CD4-positive, alpha-beta memory T cell (primary cell): ENCODE data around the gene NRAS. TPM values are rescaled to one million over a fixed set of nuclear protein-coding genes. Genes with fewer than 3 reads are reported as not detected.
A peak's percentile ranks its signal among the peaks of the same experiment; 100 is the strongest.
"Not testable (repeated sequence)": the region's sequence is repeated elsewhere in the genome, so short reads cannot be mapped to it uniquely, and the experiment has no call there.

Experiments
- CTCF ChIA-PET: fragments of 350-600 bp; sonication (Branson Sonifier 250); formaldehyde crosslinking; loops from one replicate; lab custom pipeline; 2021; ENCODE audit warnings: inconsistent platforms; ENCODE audit not compliant: partially characterized antibody; lab: Charles Lee
- POLR2A ChIA-PET: fragments of 350-600 bp; sonication (Branson Sonifier 250); formaldehyde crosslinking; loops from one replicate; lab custom pipeline; 2021; ENCODE audit not compliant: partially characterized antibody; lab: Charles Lee
- DNase-seq, 5 donors: peaks; one replicate each; pipeline versions ENCODE4 v3.0.0 to v3.0.0-alpha.2; 2020 to 2022; ENCODE audit warnings: mixed read lengths in 1 of 5
- H3K27ac ChIP-seq: one replicate; pipeline ENCODE4 v1.7.0; 2013; ENCODE audit warnings: low read depth, low read length
- H3K27me3 ChIP-seq: 2 replicates; pipeline ENCODE4 v1.7.0; 2013; ENCODE audit warnings: mild to moderate bottlenecking, low read length, moderate library complexity; ENCODE audit not compliant: insufficient read depth
- H3K36me3 ChIP-seq: 2 replicates; pipeline ENCODE4 v1.7.0; 2013; ENCODE audit warnings: mild to moderate bottlenecking, low read length, moderate library complexity; ENCODE audit not compliant: insufficient read depth
- H3K4me1 ChIP-seq: 2 replicates; pipeline ENCODE4 v1.7.0; 2013; ENCODE audit warnings: mild to moderate bottlenecking, low read length, moderate library complexity; ENCODE audit not compliant: insufficient read depth
- H3K4me3 ChIP-seq, 2 donors: one replicate each; pipeline ENCODE4 v1.7.0; 2013; ENCODE audit warnings: low read length in 2 of 2, mild to moderate bottlenecking in 1 of 2
- H3K9me3 ChIP-seq, 2 donors: one replicate each; pipeline ENCODE4 v1.7.0; 2013; ENCODE audit warnings: low read length in 2 of 2, control low read depth in 1 of 2; ENCODE audit not compliant: control insufficient read depth in 1 of 2
- H3K27ac Mint-ChIP-seq, 7 donors: one replicate each; pipeline ENCODE4 v1.8.0; 2020 to 2021; ENCODE audit warnings: mixed read lengths in 7 of 7, mild to moderate bottlenecking in 6 of 7, inconsistent platforms in 3 of 7, moderate library complexity in 3 of 7
- H3K27me3 Mint-ChIP-seq, 2 donors: one replicate each; pipeline ENCODE4 v1.8.0; 2020 to 2021; ENCODE audit warnings: mixed read lengths in 2 of 2
- H3K36me3 Mint-ChIP-seq, 2 donors: one replicate each; pipeline ENCODE4 v1.8.0; 2020 to 2021; ENCODE audit warnings: mixed read lengths in 2 of 2, inconsistent platforms in 1 of 2, mild to moderate bottlenecking in 1 of 2
- H3K4me1 Mint-ChIP-seq, 4 donors: one replicate each; pipeline ENCODE4 v1.8.0; 2020 to 2021; ENCODE audit warnings: mixed read lengths in 4 of 4, mild to moderate bottlenecking in 1 of 4
- H3K4me3 Mint-ChIP-seq, 8 donors: one replicate each; pipeline ENCODE4 v1.8.0; 2020 to 2021; ENCODE audit warnings: mixed read lengths in 8 of 8, mild to moderate bottlenecking in 7 of 8, moderate library complexity in 6 of 8, inconsistent platforms in 3 of 8
- H3K9me3 Mint-ChIP-seq, 8 donors: one replicate each; pipeline ENCODE4 v1.8.0; 2020 to 2021; ENCODE audit warnings: mixed read lengths in 8 of 8, mild to moderate bottlenecking in 5 of 8, inconsistent platforms in 3 of 8, moderate library complexity in 1 of 8
- intact Hi-C: fragments of 100-400 bp; cut with micrococcal nuclease; formaldehyde crosslinking; loops from one replicate; pipeline ENCODE4 v1.15.1; 2023
- polyA plus RNA-seq, 2 donors: library from polyadenylated mRNA; unstranded; fragments of 300-500 nt; fragmentation: Illumina TruSeq; gene quantifications; one replicate each; pipeline ENCODE4 v1.2.3, GENCODE V29; 2021
- total RNA-seq, 2 experiments: library from RNA; stranded (reverse); gene quantifications; one replicate each; pipeline ENCODE4 v1.2.3, GENCODE V29; 2021

Gene NRAS
- total and polyA plus RNA-seq, 4 experiments from 2014 or later, result 18.0 to 29.3 (median 22.1) TPM

DNA sequence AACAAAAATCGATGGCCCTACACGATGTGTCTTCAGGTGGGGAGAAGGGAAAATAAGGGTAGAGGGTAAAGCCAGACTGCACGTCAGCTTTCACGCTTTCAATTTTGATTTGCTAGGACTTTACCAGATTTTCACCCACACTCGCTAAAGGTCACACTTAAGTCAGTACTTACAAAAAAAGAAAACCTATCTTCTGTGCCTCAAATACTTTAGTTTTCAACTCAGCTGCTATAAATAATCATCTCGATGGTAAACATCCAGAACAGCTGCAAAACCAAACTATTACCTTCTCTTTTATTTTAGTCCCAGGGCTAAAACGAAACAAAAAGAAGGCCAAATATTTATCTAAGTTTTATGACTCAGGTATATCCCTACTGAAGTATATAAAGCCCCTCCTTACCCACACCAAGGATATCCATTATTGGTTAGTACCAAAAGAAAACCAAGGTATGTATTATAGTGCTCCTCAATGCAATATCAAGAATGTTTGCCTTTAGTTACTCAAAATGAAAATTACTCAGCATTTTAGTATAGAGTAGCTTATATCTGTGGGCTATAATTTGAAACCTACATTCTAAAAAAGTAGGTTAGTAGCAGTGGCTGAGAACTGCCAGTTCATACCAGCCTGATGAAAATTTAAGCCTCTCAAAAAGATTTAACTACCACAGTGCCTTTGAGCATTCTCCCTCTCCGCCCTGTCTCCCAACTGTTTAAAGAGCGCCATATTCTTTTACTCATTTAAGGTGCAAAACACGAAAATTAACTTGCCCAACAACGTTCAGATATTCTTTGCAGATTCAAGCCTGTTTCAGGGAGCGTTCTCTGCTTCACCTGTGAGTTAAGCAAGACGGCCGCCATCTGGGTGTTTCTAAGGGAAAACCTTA is 39.7 kb upstream of the NRAS start:
- intact Hi-C loops, result loop anchor here (2.0 to 10.0 kb wide), 2 partner anchors 307 to 349 kb away; no protein-coding TSS in a partner anchor
- ChIA-PET POLR2A (interaction anchor here (0.6 to 3.9 kb wide), 6 partner anchors 22 to 812 kb away, joined by 3 to 45 read pairs (median 15); partner anchors contain the start of genes NRAS, SIKE1 and TRIM33), CTCF (interaction anchor here (0.8 to 1.5 kb wide), 3 partner anchors 22 to 173 kb away, joined by 3 read pairs; no protein-coding TSS in a partner anchor)
- peaks cover 0 to 30% of the 10 kb centered on the region in 2 donors for H3K36me3 Mint-ChIP-seq
- peaks cover 57 to 76% (median 63%) of the 10 kb centered on the region in 4 donors for H3K4me1 Mint-ChIP-seq
- Histone ChIP-seq H3K4me3 (peak overlapping the region; percentile 97 to 99), H3K27ac (peak overlapping the region; percentile 100), H3K36me3 (no peaks in the 10 kb centered on the region), H3K9me3 (no peaks in the 10 kb centered on the region), H3K4me1 (peaks cover 66% of the 10 kb centered on the region), H3K27me3 (no peaks in the 10 kb centered on the region)
- peak overlapping the region; percentile 100 for H3K27ac Mint-ChIP-seq
- peak in 3 of 5 donors; percentile 13 to 59 (median 27) for DNase-seq
- peak overlapping the region; percentile 97 to 100 (median 100) for H3K4me3 Mint-ChIP-seq
- no peaks in the 10 kb centered on the region for H3K27me3 Mint-ChIP-seq
- peaks cover 0 to 2% (median 0%) of the 10 kb centered on the region in 8 donors for H3K9me3 Mint-ChIP-seq

DNA sequence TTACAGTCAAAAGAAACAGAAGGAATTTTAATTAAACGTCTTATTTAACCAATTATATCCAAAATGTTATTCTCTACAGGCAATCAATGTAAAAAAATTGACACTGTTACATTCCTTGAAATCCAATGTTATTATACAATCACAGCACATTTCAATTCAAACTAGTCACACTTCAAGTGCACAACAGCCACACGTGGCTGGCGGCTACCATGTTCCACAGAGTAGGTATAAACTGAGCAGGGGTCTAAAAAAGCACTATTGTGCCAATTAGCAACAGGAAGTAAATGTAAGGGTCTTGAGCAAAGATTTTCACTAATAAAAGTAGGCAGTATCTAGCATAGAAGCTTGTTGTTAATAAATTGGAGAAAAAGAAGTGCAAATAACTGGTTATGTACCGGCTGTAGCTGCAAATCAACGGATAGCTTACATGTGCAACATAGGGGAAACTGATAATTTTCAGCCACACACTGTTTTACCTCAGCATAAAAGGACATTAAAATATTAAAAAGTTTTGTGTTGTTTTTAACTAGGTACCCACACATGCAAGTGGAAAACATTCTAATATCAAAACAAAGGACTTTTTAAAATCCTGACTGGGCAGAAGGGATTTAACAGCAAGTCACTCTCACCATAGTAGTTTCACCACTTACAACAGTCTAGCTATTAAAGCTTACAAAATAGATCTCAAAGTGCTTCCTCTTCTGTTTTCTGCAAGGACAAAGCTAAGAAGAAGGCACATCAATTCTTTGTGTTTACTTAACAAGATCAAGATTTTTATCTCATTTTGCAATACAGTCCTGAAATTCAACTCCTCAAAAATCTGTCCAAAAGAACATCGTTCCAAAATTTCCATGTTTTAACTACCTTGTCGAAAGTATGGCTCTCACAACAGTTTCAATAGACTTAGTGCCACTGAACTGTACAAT is 38.7 kb upstream of the NRAS start:
- Mint-ChIP-seq H3K4me1 (peaks cover 64 to 86% (median 72%) of the 10 kb centered on the region in 4 donors), H3K27ac (peak overlapping the region; percentile 80 to 100 (median 100)), H3K9me3 (peaks cover 0 to 2% (median 0%) of the 10 kb centered on the region in 8 donors), H3K27me3 (no peaks in the 10 kb centered on the region), H3K36me3 (peaks cover 3 to 30% of the 10 kb centered on the region in 2 donors), H3K4me3 (peak overlapping the region; percentile 97 to 100 (median 100))
- H3K36me3 ChIP-seq, result no peaks in the 10 kb centered on the region
- peaks cover 76% of the 10 kb centered on the region for H3K4me1 ChIP-seq
- DNase-seq, result no peak
- no peaks in the 10 kb centered on the region for H3K9me3 ChIP-seq
- H3K27me3 ChIP-seq, result no peaks in the 10 kb centered on the region
- H3K27ac ChIP-seq, result peak overlapping the region; percentile 100
- intact Hi-C loops, result loop anchor here (10.0 kb wide), 1 partner anchor 350 kb away; no protein-coding TSS in a partner anchor
- POLR2A ChIA-PET, result interaction anchor here (0.6 to 0.9 kb wide), 3 partner anchors 25 to 811 kb away, joined by 3 read pairs; partner anchors contain the start of genes SIKE1 and TRIM33
- CTCF ChIA-PET, result interaction anchor here (0.8 kb wide), 1 partner anchor 172 kb away, joined by 3 read pairs; no protein-coding TSS in a partner anchor
- H3K4me3 ChIP-seq, result peak overlapping the region; percentile 97 to 99

GRCh38 chr1:114753702-114754101 is 37.1 kb upstream of the NRAS start:
- Histone ChIP-seq H3K27ac (peak overlapping the region; percentile 100), H3K4me3 (peak overlapping the region in 1 of 2 donors; percentile 12), H3K36me3 (peaks cover 13% of the 10 kb centered on the region), H3K4me1 (peaks cover 91% of the 10 kb centered on the region)
- intact Hi-C loops, result loop anchor here (10.0 kb wide), 1 partner anchor 351 kb away; no protein-coding TSS in a partner anchor
- DNase-seq, H3K27me3 Mint-ChIP-seq, H3K9me3 ChIP-seq, H3K9me3 Mint-ChIP-seq, H3K27me3 ChIP-seq, POLR2A ChIA-PET: not testable (repeated sequence)
- H3K4me3 Mint-ChIP-seq, result peak overlapping the region; percentile 58 to 100 (median 100)
- peak overlapping the region; percentile 60 to 100 (median 89) for H3K27ac Mint-ChIP-seq
- CTCF ChIA-PET, result interaction anchor here (0.7 kb wide), 1 partner anchor 16 kb away, joined by 4 read pairs; no protein-coding TSS in a partner anchor
- peaks cover 15 to 45% of the 10 kb centered on the region in 2 donors for H3K36me3 Mint-ChIP-seq
- H3K4me1 Mint-ChIP-seq, result peaks cover 76 to 100% (median 86%) of the 10 kb centered on the region in 4 donors

- Histone ChIP-seq H3K4me3 (no peak overlapping the region), H3K27me3 (no peaks in the 10 kb centered on the region), H3K36me3 (peaks cover 16% of the 10 kb centered on the region), H3K27ac (no peak overlapping the region), H3K4me1 (peaks cover 91% of the 10 kb centered on the region), H3K9me3 (no peaks in the 10 kb centered on the region)
- H3K36me3 Mint-ChIP-seq, result peaks cover 21 to 50% of the 10 kb centered on the region in 2 donors
- H3K27ac Mint-ChIP-seq, result peak overlapping the region in 3 of 7 donors; percentile 11 to 42 (median 20)
- H3K9me3 Mint-ChIP-seq, result no peaks in the 10 kb centered on the region
- peaks cover 78 to 100% (median 87%) of the 10 kb centered on the region in 4 donors for H3K4me1 Mint-ChIP-seq
- H3K27me3 Mint-ChIP-seq, result no peaks in the 10 kb centered on the region
- ChIA-PET CTCF (interaction anchor here (0.7 kb wide), 1 partner anchor 15 kb away, joined by 4 read pairs; no protein-coding TSS in a partner anchor), POLR2A (no interaction called here)
- no peak for DNase-seq
- peak overlapping the region in 7 of 8 donors; percentile 30 to 100 (median 58) for H3K4me3 Mint-ChIP-seq
- intact Hi-C loops, result loop anchor here (10.0 kb wide), 1 partner anchor 352 kb away; no protein-coding TSS in a partner anchor
These were observed 36.6 kb upstream of the NRAS start for GRCh38 chr1:114753143-114753542.

DNA sequence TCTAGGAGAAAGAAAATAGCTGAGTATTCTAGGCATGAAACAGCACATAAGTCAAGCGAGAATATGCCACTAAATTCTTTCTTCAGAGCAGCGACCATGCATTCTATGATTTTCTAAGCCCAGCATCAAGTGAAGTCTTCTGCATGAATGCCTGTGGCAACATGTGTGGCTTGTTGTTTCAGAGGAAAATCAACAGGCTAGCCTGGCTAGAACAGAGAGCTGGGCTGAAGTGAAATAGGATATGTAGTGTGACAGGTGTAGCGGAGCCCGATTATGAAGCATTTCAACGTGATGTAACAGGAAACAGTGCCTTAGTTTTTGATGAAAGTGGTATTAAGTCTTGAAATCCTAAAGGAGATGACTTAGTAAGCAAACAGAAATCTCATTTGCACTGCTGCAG is 34.2 kb upstream of the NRAS start:
- ChIA-PET CTCF (no interaction called here), POLR2A (interaction anchor here (0.5 to 1.4 kb wide), 2 partner anchors 35 to 52 kb away, joined by 3 to 4 read pairs; no protein-coding TSS in a partner anchor)
- peak overlapping the region in 4 of 7 donors; percentile 14 to 80 (median 57) for H3K27ac Mint-ChIP-seq
- H3K9me3 Mint-ChIP-seq, result no peaks in the 10 kb centered on the region
- H3K27me3 Mint-ChIP-seq, result no peaks in the 10 kb centered on the region
- Histone ChIP-seq H3K36me3 (peaks cover 29% of the 10 kb centered on the region), H3K4me3 (no peak overlapping the region), H3K27me3 (no peaks in the 10 kb centered on the region), H3K9me3 (no peaks in the 10 kb centered on the region), H3K27ac (no peak overlapping the region), H3K4me1 (peaks cover 95% of the 10 kb centered on the region)
- peak overlapping the region; percentile 16 to 70 (median 51) for H3K4me3 Mint-ChIP-seq
- intact Hi-C loops, result loop anchor here (2.0 to 10.0 kb wide), 2 partner anchors 16 to 354 kb away; no protein-coding TSS in a partner anchor
- no peak for DNase-seq
- H3K4me1 Mint-ChIP-seq, result peaks cover 76 to 94% (median 87%) of the 10 kb centered on the region in 4 donors
- peaks cover 40 to 45% of the 10 kb centered on the region in 2 donors for H3K36me3 Mint-ChIP-seq

DNA sequence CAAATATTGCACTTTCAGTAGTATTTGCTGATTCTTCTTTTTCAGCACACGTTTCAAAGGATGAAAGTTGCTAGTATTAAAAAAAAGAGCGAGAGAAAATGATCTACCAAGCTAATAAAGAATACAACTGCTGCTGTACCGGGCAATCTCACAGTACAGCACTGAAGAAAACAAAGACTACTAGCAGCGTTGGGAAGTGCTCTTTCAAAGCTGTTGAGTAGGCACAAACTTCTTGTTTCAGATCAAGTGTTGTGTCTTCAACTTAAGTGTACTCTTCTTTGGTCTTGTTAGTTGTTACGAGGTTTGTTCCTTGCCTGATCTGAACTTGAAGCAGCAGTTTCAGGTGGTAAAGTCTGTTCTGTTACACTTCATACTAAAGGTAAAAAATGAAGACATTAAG is 33.3 kb upstream of the NRAS start:
- Mint-ChIP-seq H3K9me3 (no peaks in the 10 kb centered on the region), H3K36me3 (peaks cover 46 to 49% of the 10 kb centered on the region in 2 donors), H3K27ac (peak overlapping the region in 1 of 7 donors; percentile 15), H3K4me1 (peaks cover 70 to 93% (median 84%) of the 10 kb centered on the region in 4 donors), H3K4me3 (peak overlapping the region in 6 of 8 donors; percentile 5 to 66 (median 34)), H3K27me3 (no peaks in the 10 kb centered on the region)
- POLR2A ChIA-PET, result interaction anchor here (1.0 kb wide), 1 partner anchor 8 kb away, joined by 3 read pairs; the partner anchor contains the start of gene CSDE1
- CTCF ChIA-PET, result no interaction called here
- Histone ChIP-seq H3K9me3 (no peaks in the 10 kb centered on the region), H3K36me3 (peaks cover 29% of the 10 kb centered on the region), H3K4me3 (no peak overlapping the region), H3K27ac (no peak overlapping the region), H3K27me3 (no peaks in the 10 kb centered on the region), H3K4me1 (peaks cover 95% of the 10 kb centered on the region)
- DNase-seq, result no peak
- intact Hi-C loops, result loop anchor here (2.0 to 10.0 kb wide), 2 partner anchors 15 to 355 kb away; no protein-coding TSS in a partner anchor
